ENCODE measurements around the gene LGI2. TPM values are rescaled to one million over a fixed set of nuclear protein-coding genes. Genes with fewer than 3 reads are reported as not detected.
A peak's percentile ranks its signal among the peaks of the same experiment; 100 is the strongest.

The LGI2 gene
- 0.18 TPM for total RNA-seq (ENCODE audit: unreplicated experiment)
- long read RNA-seq: 0 reads

DNA sequence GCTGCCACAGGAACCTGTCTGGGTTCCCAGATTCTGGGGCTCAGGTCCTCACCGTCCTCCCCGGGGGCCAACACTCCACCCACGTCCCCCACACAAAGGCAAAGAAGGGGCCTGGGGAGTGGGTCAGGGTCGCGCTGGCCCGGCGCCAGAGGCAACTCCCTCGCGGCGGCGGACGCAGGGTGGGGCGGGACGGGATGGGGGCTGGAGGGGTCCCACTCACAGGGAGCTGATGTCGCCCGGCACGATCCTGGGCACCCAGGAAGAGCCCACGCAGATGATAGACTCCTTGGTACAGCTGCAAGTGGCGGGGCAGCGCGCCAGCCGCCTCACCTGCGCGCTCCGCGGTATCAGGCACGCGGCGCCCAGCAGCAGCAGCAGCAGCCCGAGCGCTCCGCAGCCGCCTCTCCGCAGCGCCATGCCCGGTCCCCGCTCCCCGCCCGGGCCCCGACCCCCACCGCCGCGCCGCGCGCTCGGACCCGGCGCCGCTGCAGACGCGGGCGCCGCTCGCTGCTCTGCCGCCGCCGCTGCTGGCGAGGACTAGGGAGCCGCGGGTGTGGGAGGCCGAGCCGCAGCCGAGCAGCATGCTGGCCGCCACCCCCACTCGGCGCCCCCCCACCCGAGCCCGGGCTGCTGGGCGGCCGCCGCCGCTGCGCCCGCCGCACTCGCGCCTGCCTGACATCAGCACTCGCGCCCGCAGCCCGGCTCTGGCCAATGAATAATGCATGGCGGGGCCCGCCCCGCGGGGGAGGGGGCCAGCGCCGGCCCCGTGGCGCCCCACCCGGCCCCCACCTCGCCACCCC lies at the start of gene LGI2:
Gene LGI2 (minus strand): TSS at position 670 of the 800 bp plus-strand sequence. CDS start 253 bp downstream, at position 417.
- Mint-ChIP-seq H3K4me1 (ENCODE audit: unreplicated experiment) (no peaks in the 10 kb centered on the region), H3K27ac (ENCODE audit: unreplicated experiment) (no peak within 1 kb of the TSS), H3K36me3 (ENCODE audit: low read depth, unreplicated experiment) (peaks cover 6% of the 10 kb centered on the region), H3K9me3 (ENCODE audit: unreplicated experiment) (no peaks in the 10 kb centered on the region), H3K27me3 (ENCODE audit: unreplicated experiment) (peaks cover 23% of the 10 kb centered on the region), H3K4me3 (ENCODE audit: unreplicated experiment) (peak within 1 kb of the TSS; percentile 83)
- DNase-seq (ENCODE audit: low spot score): peak; percentile 38
- TF ChIP-seq, protein P1, sequence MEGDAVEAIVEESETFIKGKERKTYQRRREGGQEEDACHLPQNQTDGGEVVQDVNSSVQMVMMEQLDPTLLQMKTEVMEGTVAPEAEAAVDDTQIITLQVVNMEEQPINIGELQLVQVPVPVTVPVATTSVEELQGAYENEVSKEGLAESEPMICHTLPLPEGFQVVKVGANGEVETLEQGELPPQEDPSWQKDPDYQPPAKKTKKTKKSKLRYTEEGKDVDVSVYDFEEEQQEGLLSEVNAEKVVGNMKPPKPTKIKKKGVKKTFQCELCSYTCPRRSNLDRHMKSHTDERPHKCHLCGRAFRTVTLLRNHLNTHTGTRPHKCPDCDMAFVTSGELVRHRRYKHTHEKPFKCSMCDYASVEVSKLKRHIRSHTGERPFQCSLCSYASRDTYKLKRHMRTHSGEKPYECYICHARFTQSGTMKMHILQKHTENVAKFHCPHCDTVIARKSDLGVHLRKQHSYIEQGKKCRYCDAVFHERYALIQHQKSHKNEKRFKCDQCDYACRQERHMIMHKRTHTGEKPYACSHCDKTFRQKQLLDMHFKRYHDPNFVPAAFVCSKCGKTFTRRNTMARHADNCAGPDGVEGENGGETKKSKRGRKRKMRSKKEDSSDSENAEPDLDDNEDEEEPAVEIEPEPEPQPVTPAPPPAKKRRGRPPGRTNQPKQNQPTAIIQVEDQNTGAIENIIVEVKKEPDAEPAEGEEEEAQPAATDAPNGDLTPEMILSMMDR (IDR thresholded peaks at IDR 0.05; ENCODE audit: unreplicated experiment): no peak

GRCh38 chr4:25078523-25078922 lies 47.8 kb upstream of the LGI2 start:
- TF ChIP-seq, protein P1 (IDR thresholded peaks at IDR 0.05; ENCODE audit: unreplicated experiment): no peak
- Mint-ChIP-seq H3K27ac (ENCODE audit: unreplicated experiment) (no peak overlapping the region), H3K4me1 (ENCODE audit: unreplicated experiment) (peaks cover 3% of the 10 kb centered on the region), H3K36me3 (ENCODE audit: low read depth, unreplicated experiment) (peaks cover 4% of the 10 kb centered on the region), H3K27me3 (ENCODE audit: unreplicated experiment) (peaks cover 4% of the 10 kb centered on the region), H3K9me3 (ENCODE audit: unreplicated experiment) (no peaks in the 10 kb centered on the region), H3K4me3 (ENCODE audit: unreplicated experiment) (no peak overlapping the region)
- no peak for DNase-seq (ENCODE audit: low spot score)

DNA sequence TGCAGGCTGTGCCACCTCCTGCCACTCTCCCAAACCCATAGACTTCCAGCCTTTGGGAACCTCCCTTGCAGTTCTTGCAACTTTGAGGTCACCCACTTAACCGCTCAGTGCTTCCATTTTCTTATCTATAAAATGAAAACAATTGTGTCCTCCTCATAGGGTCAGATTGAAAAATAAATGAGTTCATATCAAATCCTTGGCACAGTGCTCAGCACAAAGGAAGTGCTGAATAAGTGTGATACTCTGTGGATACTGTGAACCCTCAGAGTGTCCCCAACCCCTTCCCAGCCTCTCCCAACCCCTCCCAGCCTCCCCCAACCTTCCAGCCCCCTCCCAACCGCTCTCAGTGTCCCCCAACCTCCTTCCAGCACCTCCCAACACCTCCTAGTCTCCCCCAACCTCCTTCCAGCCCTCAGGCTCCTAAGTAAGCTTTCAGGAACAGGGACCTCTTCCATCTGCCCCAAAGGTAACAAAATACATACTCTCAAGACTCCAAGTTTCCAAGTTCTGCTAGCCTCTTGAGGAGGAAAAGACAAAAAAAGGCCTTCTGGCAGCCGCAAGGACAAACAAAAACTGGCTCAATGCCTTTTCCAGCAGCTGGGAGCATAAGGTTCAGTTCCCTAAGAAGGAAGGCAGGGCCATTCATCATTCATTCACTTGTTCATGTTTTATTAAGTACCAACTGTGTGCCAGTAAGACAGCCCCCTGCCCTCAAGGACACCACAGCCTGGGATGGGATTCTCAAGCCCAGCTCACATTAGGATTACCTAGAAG lies 46.1 kb upstream of the LGI2 start:
- Mint-ChIP-seq H3K4me3 (ENCODE audit: unreplicated experiment) (no peak overlapping the region), H3K27me3 (ENCODE audit: unreplicated experiment) (peaks cover 4% of the 10 kb centered on the region), H3K9me3 (ENCODE audit: unreplicated experiment) (peaks cover 4% of the 10 kb centered on the region), H3K4me1 (ENCODE audit: unreplicated experiment) (peaks cover 3% of the 10 kb centered on the region), H3K27ac (ENCODE audit: unreplicated experiment) (no peak overlapping the region), H3K36me3 (ENCODE audit: low read depth, unreplicated experiment) (peaks cover 4% of the 10 kb centered on the region)
- no peak for DNase-seq (ENCODE audit: low spot score)
- TF ChIP-seq, protein P1 (IDR thresholded peaks at IDR 0.05; ENCODE audit: unreplicated experiment): no peak

DNA sequence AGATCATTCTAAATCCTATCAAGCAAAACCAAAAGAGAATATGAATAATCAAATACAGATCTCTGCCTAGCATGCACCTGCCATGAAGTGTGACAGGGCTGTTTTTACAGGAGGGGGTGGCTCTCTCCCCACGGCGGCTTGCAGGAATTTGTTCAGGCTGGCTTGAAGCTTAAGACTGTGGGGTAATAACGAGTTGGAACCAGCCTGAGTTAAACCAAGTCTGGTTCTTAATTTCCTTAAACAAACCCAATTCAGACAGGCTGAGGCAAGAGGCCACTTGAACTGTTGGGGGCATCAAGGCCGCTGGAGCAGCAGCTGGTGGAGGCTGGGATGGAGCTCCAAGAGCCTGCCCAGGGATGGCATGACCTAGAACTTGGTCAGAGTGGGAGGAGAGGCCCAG lies 45.1 kb upstream of the LGI2 start:
- Mint-ChIP-seq H3K27ac (ENCODE audit: unreplicated experiment) (no peak overlapping the region), H3K36me3 (ENCODE audit: low read depth, unreplicated experiment) (peaks cover 4% of the 10 kb centered on the region), H3K4me1 (ENCODE audit: unreplicated experiment) (peaks cover 3% of the 10 kb centered on the region), H3K27me3 (ENCODE audit: unreplicated experiment) (peaks cover 3% of the 10 kb centered on the region), H3K9me3 (ENCODE audit: unreplicated experiment) (peaks cover 4% of the 10 kb centered on the region), H3K4me3 (ENCODE audit: unreplicated experiment) (no peak overlapping the region)
- DNase-seq (ENCODE audit: low spot score): no peak
- TF ChIP-seq, protein P1 (IDR thresholded peaks at IDR 0.05; ENCODE audit: unreplicated experiment): no peak

Measured in endothelial cell (in vitro differentiated cells).